Activated CD8-positive, alpha-beta T cell treated with anti-CD3 and anti-CD28 coated beads, Interleukin-2, amount 10 ng/mL, durations not matched to agents 7 days and 5 days (primary cell): ENCODE results near the gene UGGT1. TPM values are rescaled to one million over a fixed set of nuclear protein-coding genes. Genes with fewer than 3 reads are reported as not detected.
A peak's percentile ranks its signal among the peaks of the same experiment; 100 is the strongest.

Source experiments
- ATAC-seq: fragments of 150-1000 bp; cut with Tn5 transposase; one replicate; pipeline ENCODE4 v1.10.0; 2021; ENCODE audit warnings: moderate library complexity
- CTCF ChIA-PET: fragments of 350-600 bp; sonication (Branson Sonifier 250); formaldehyde crosslinking; loops from one replicate; lab custom pipeline; 2021; ENCODE audit warnings: antibody characterized with exemption; lab: Charles Lee
- POLR2A ChIA-PET: fragments of 350-600 bp; sonication (Branson Sonifier 250); formaldehyde crosslinking; loops from one replicate; lab custom pipeline; 2021; ENCODE audit warnings: antibody characterized with exemption; lab: Charles Lee
- DNase-seq: peaks from one replicate; pipeline ENCODE4 v3.0.0-alpha.2; 2020
- H3K27ac Mint-ChIP-seq: one replicate; pipeline ENCODE4 v1.8.0; 2021; ENCODE audit warnings: mild to moderate bottlenecking, mixed read lengths
- H3K27me3 Mint-ChIP-seq: one replicate; pipeline ENCODE4 v1.8.0; 2021; ENCODE audit warnings: low read depth, mixed read lengths
- H3K36me3 Mint-ChIP-seq: one replicate; pipeline ENCODE4 v1.8.0; 2021; ENCODE audit warnings: low read depth, mixed read lengths
- H3K4me1 Mint-ChIP-seq: one replicate; pipeline ENCODE4 v1.8.0; 2021; ENCODE audit warnings: low read depth, mixed read lengths
- H3K4me3 Mint-ChIP-seq: one replicate; pipeline ENCODE4 v1.8.0; 2021; ENCODE audit warnings: mild to moderate bottlenecking, mixed read lengths
- H3K9me3 Mint-ChIP-seq: one replicate; pipeline ENCODE4 v1.8.0; 2022; ENCODE audit warnings: mixed read lengths; ENCODE audit not compliant: insufficient read depth
- total RNA-seq, 2 experiments: library from RNA; stranded (reverse); gene quantifications; one replicate each; pipeline ENCODE4 v1.2.3, GENCODE V29; 2021

UGGT1 gene
- total RNA-seq, 2 experiments from 2014 or later = 60.3 to 63.7 TPM

DNA sequence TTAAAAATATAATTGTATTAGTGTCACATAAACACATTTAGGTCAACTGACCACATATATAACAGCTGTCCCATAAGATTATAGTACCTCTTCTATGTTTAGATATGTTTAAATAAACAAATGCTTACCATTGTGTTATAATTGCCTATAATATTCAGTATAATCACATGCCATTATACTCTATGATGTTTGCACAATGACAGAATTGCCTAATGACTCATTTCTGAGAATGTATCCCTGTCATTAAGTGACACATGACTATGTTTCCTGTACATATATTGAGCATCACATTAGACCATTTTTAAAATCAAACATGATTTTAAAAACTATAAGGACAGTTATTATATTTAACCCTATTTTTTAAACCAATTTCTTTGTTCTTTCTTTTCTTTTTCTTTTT lies 137.9 kb downstream of the UGGT1 start:
- no peaks in the 10 kb centered on the region for H3K9me3 Mint-ChIP-seq
- ChIA-PET POLR2A (no interaction called here), CTCF (no interaction called here)
- H3K27me3 Mint-ChIP-seq = peaks cover 5% of the 10 kb centered on the region
- H3K4me1 Mint-ChIP-seq = no peaks in the 10 kb centered on the region
- ATAC-seq (no peak), DNase-seq (no peak)
- no peaks in the 10 kb centered on the region for H3K36me3 Mint-ChIP-seq
- no peak overlapping the region for H3K27ac Mint-ChIP-seq
- no peak overlapping the region for H3K4me3 Mint-ChIP-seq

DNA sequence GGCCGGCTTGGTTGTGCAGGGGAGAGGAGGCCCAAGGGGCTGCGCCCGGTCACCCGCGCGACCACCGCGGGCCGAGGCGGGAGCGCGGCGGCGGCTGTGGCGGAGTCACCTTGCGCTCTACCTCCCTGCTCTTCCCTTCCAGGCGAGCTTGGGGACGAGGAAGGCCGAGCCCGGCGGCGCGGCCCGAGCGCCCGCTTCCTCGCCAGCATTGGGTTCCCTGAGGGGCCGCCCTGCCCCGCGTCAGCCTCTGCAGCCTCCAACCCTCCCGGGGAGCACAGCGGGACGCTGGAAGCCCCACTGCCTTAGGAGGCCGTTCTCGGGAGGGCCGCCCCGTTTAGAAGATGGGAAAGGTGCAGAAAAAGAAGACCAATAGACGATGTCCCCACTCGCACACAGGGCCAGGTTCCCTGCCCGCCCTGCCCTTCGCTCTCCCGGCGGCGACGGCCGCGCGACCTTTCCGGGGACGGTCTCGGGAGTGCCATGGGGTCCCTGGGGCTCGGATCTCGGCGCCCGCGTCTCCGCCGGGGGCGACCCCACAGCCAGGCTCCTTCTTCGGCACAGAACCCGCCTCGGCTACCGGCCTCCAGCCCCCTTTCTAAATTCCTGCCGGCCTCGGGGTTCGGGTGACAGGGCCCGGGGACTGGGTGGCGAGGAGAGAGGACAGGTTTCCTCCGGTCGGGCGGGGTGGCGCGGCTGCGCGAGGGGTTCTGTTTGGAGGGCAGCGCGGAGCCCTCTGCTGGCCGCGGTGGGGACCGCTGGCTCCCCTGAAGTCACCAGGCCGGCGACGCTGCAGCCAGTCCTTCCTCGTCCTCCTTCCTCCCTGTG lies 142.2 kb downstream of the UGGT1 start:
- no peaks in the 10 kb centered on the region for H3K4me1 Mint-ChIP-seq
- H3K4me3 Mint-ChIP-seq = peak overlapping the region; percentile 74

DNA sequence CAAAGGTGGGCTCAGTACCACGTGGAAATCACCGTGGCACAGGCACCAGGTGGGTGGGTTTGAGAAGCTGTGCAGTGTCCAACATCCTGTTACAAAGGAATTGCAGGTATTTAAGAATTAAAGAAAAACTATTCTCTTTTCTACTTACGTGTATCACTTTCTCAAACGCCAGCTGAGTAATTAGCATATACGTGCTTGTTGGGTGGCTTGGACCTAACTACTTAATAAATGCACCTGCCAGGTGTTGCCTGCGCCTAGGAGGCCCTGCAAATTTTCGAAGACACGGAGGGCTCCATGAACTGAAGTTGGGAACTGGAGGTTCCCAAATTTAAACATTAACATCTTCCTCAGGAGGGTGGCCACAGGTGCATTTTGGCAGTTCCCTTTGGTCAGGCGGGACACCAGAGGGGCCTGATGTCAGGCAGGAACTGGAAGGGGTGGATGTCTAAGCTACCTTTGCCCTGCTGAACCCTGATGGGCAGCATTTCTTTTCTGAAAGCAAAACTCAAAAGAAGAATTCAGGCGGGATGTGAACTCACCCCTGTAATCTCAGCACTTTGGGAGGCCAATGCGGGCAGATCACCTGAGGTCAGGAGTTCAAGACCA lies 142.9 kb downstream of the UGGT1 start:
- no peak for ATAC-seq
- peak overlapping the region; percentile 74 for H3K4me3 Mint-ChIP-seq
- no peak overlapping the region for H3K27ac Mint-ChIP-seq
- no peaks in the 10 kb centered on the region for H3K9me3 Mint-ChIP-seq
- CTCF ChIA-PET = interaction anchor here (0.7 to 2.9 kb wide), 5 partner anchors 10 to 180 kb away, joined by 3 to 11 read pairs (median 4); no protein-coding TSS in a partner anchor
- POLR2A ChIA-PET = interaction anchor here (0.6 kb wide), 1 partner anchor 84 kb away, joined by 3 read pairs; no protein-coding TSS in a partner anchor
- DNase-seq = no peak
- H3K4me1 Mint-ChIP-seq = no peaks in the 10 kb centered on the region
- H3K36me3 Mint-ChIP-seq = no peaks in the 10 kb centered on the region
- H3K27me3 Mint-ChIP-seq = peaks cover 6% of the 10 kb centered on the region

More for the DNA sequence above, 142.2 kb downstream of the UGGT1 start:
- CTCF ChIA-PET = interaction anchor here (0.7 to 2.9 kb wide), 5 partner anchors 11 to 179 kb away, joined by 3 to 11 read pairs (median 4); no protein-coding TSS in a partner anchor
- H3K36me3 Mint-ChIP-seq = no peaks in the 10 kb centered on the region
- ATAC-seq (peak; percentile 98), DNase-seq (peak; percentile 90)
- H3K9me3 Mint-ChIP-seq = no peaks in the 10 kb centered on the region
- POLR2A ChIA-PET = interaction anchor here (0.6 kb wide), 1 partner anchor 84 kb away, joined by 3 read pairs; no protein-coding TSS in a partner anchor
- no peak overlapping the region for H3K27ac Mint-ChIP-seq
- H3K27me3 Mint-ChIP-seq = peaks cover 6% of the 10 kb centered on the region

DNA sequence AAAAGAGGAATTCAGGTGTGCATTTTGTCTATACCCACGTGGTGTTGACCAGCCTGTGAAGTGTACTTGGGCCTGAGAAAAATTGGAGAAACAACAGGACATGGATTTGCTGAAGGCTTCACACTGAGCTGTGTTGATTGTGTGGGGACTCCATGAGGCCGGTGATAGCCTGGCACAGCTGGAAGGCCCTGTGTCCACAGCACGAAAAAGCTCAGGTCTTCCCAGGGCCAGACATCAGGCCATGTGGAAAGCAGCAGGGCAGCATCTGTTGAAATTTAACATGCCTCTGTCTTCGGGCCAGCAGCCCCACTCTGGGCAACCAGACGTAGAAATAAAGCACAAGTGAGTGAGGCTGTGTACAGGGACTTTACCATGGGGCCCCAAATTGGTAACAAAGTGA lies 143.6 kb downstream of the UGGT1 start:
- Mint-ChIP-seq H3K9me3 (no peaks in the 10 kb centered on the region), H3K27me3 (peaks cover 6% of the 10 kb centered on the region), H3K4me3 (no peak overlapping the region), H3K4me1 (no peaks in the 10 kb centered on the region), H3K36me3 (no peaks in the 10 kb centered on the region), H3K27ac (no peak overlapping the region)
- no peak for DNase-seq
- ChIA-PET POLR2A (no interaction called here), CTCF (interaction anchor here (1.4 to 2.9 kb wide), 2 partner anchors 55 to 171 kb away, joined by 9 to 11 read pairs; no protein-coding TSS in a partner anchor)
- ATAC-seq = no peak

DNA sequence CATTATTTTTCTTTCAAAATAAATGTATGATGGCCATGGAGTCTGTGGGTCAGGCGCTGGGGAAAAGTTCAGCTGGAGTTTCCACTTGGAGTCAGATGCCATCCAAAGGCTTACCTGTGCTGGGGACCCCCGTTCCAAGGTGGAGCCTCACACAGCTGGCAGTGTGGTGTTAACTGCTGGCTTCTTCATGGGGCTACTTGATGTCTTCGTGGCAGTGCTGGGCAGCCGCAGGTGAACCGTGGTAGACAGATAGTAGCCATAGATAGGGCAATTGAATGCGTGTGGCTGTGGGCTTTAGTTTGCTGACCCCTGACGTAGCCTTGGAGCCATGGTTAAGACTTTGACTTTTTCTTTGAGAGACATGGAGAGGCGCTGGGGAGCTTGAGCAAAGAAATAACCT lies 144.6 kb downstream of the UGGT1 start:
- no peak overlapping the region for H3K4me3 Mint-ChIP-seq
- ChIA-PET CTCF (no interaction called here), POLR2A (no interaction called here)
- DNase-seq (no peak), ATAC-seq (no peak)
- H3K27me3 Mint-ChIP-seq = peaks cover 6% of the 10 kb centered on the region
- H3K27ac Mint-ChIP-seq = no peak overlapping the region
- H3K36me3 Mint-ChIP-seq = no peaks in the 10 kb centered on the region
- no peaks in the 10 kb centered on the region for H3K4me1 Mint-ChIP-seq
- H3K9me3 Mint-ChIP-seq = no peaks in the 10 kb centered on the region

DNA sequence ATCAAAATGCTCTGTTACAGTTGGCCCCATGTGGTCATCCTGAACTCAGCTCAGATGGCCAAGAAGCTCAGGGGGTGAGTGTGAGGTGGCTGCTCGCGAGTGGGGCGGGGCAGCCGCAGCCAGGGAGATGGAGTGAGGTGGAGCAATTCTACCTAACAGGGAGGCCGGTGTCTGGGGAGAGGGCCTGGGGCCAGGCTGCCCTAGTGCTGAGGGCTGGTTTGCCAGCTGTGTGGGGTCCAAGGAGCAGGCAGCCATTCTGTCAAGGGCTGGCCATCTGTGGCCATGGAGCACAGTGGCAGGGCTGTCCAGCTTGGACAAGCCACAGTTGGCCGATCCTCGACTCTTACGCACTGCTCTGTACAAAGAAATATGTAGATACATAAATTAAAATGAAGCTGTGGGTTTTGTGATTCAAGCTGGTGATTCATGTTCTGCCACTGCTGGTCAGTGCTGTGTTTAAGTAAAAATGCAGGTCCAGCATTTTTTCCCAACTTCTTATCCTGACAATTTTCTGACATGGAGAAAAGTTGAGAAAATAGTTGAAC lies 145.6 kb downstream of the UGGT1 start:
- Mint-ChIP-seq H3K9me3 (no peaks in the 10 kb centered on the region), H3K4me3 (no peak overlapping the region), H3K4me1 (no peaks in the 10 kb centered on the region), H3K27me3 (peaks cover 6% of the 10 kb centered on the region), H3K36me3 (no peaks in the 10 kb centered on the region), H3K27ac (no peak overlapping the region)
- CTCF ChIA-PET = interaction anchor here (1.3 kb wide), 1 partner anchor 173 kb away, joined by 5 read pairs; no protein-coding TSS in a partner anchor
- POLR2A ChIA-PET = no interaction called here
- DNase-seq = no peak
- ATAC-seq = no peak

DNA sequence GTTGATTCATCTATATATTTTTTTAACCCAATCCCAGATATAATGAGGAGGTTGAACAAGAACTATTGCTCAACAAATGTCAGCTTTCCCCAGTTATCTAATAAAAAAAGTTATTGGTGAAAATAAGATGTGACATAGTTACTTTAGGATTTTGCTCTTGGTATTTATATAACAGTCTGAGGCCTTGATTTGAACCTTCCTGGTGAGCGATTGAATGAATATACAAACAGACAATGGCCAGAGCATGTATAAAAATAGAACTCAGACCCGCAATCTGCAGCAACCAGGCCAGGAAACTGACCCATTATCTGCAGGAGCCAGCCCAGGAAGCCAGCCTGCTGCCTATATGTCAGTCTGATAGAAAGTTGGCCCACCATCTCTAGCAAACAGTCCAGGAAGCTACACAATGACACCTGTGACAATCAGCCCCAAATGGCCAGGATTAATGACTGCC lies 146.1 kb downstream of the UGGT1 start:
- no peak overlapping the region for H3K27ac Mint-ChIP-seq
- ChIA-PET POLR2A (interaction anchor here (0.7 kb wide), 1 partner anchor 48 kb away, joined by 3 read pairs; no protein-coding TSS in a partner anchor), CTCF (interaction anchor here (1.3 kb wide), 1 partner anchor 174 kb away, joined by 5 read pairs; no protein-coding TSS in a partner anchor)
- peaks cover 6% of the 10 kb centered on the region for H3K27me3 Mint-ChIP-seq
- DNase-seq = no peak
- H3K4me3 Mint-ChIP-seq = no peak overlapping the region
- ATAC-seq = no peak
- no peaks in the 10 kb centered on the region for H3K36me3 Mint-ChIP-seq
- H3K9me3 Mint-ChIP-seq = no peaks in the 10 kb centered on the region
- H3K4me1 Mint-ChIP-seq = no peaks in the 10 kb centered on the region

DNA sequence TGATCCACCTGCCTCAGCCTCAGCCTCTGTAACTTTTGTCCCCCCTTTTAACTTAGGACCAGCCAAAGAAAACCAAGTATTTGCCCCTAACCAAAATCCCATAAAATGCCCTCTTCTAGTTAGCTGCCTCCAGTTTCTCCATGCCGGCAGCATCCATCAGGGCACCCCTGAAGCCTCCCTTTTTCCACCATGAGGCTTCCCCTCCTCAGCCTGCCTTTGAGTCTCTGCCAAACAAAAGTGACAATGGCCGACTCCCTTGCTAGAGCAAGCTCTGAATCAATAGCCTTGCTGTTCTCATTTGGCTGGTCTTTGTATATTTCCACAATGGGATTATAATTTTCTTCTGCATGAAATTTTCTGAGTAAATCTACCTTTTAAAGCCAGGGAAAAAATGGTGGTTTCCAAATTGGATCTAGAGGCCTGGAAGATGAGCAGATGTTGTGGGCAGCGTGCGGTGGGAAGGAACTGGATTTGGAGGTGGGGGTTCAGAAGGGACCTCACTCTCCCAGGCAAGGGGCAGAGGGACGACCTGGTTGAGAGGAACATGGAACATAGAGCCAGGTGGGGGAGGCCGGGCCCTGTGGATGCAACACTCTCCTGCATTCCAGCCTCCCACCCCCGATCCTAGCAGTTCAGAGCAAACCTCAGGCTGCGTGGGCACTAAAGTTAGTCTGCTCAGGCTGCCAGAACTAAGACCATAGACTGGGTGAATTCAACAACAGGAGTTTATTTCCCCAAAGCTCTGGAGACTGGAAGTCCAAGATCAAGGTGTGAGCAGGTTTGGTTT lies 147.1 kb downstream of the UGGT1 start:
- Mint-ChIP-seq H3K27ac (no peak overlapping the region), H3K4me3 (no peak overlapping the region), H3K4me1 (no peaks in the 10 kb centered on the region), H3K27me3 (peaks cover 7% of the 10 kb centered on the region), H3K9me3 (no peaks in the 10 kb centered on the region), H3K36me3 (no peaks in the 10 kb centered on the region)
- ChIA-PET POLR2A (interaction anchor here (0.6 to 0.7 kb wide), 2 partner anchors 14 to 49 kb away, joined by 3 read pairs; no protein-coding TSS in a partner anchor), CTCF (no interaction called here)
- ATAC-seq (no peak), DNase-seq (no peak)

DNA sequence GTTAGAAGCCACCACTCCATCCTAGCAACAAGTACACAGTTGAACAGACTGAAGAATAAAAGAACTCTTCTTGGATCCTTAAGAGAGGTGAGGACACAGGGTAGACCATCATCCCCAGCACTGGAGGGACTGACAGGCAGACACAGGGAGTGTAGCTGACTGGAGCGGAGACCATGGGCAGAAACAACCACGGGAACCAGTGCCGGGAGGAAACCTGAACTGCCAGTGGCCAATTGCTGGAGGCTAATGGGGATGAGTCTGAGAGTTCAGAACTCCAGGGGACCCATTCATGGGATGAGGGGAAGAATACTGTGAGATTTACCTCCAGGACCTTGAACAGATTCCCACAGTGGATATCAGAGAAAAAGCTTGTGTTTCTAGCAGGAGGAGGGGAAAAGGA lies 150.9 kb downstream of the UGGT1 start:
- Mint-ChIP-seq H3K9me3 (no peaks in the 10 kb centered on the region), H3K4me3 (no peak overlapping the region), H3K4me1 (no peaks in the 10 kb centered on the region), H3K27me3 (peaks cover 8% of the 10 kb centered on the region), H3K27ac (no peak overlapping the region), H3K36me3 (no peaks in the 10 kb centered on the region)
- DNase-seq = no peak
- CTCF ChIA-PET = no interaction called here
- POLR2A ChIA-PET = no interaction called here
- no peak for ATAC-seq
